HCT116 (cell line): ENCODE data around the gene CMPK2. TPM values are rescaled to one million over a fixed set of nuclear protein-coding genes. Genes with fewer than 3 reads are reported as not detected.

ENCODE experiments used
- ATAC-seq: fragments of 200-7000 bp; cut with Tn5 transposase; 2 replicates; pipeline ENCODE4 v1.9.1; 2020; ENCODE audit warnings: mild to moderate bottlenecking, moderate library complexity
- BruUV-seq: library from RNA; stranded (reverse); fragments of 400-500 nt; replicated peaks from 2 replicates; lab custom pipeline; 2021; lab: Mats Ljungman, UMichigan
- CTCF ChIA-PET: fragments of 300-600 bp; sonication (Branson Sonifier 250); formaldehyde crosslinking; loops from one replicate; lab custom pipeline; 2021; ENCODE audit warnings: antibody characterized with exemption; lab: Charles Lee
- POLR2A ChIA-PET: fragments of 300-600, 350-600 bp; sonication (Branson Sonifier 250); formaldehyde crosslinking; loops from one replicate; lab custom pipeline; 2021; ENCODE audit warnings: antibody characterized with exemption; lab: Charles Lee
- RAD21 ChIA-PET, 2 experiments: fragments of 300-600 bp; sonication (Branson Sonifier 250); formaldehyde crosslinking; loops; one replicate each; lab custom pipeline; 2023; ENCODE audit warnings: low total read pairs in 2 of 2; ENCODE audit not compliant: uncharacterized antibody in 2 of 2, unreplicated experiment in 2 of 2, low non-redundant PET in 1 of 2; lab: Charles Lee
- DNase-seq: peaks from one replicate; pipeline ENCODE4 v3.0.0-alpha.2; 2010; ENCODE audit warnings: low read depth, low spot score
- H2AFZ ChIP-seq: fragments of 200-600 bp; shearing (Covaris generic), sonication (generic); 2 replicates; pipeline ENCODE4 v1.6.1; 2017; ENCODE audit warnings: low read depth, mixed run types, mixed read lengths, antibody characterized with exemption, low read length; ENCODE audit not compliant: poor library complexity, severe bottlenecking
- H3K27ac ChIP-seq: 2 replicates; pipeline ENCODE4 v1.5.1; 2012; ENCODE audit warnings: low read depth, low read length
- H3K27me3 ChIP-seq: fragments of 200-600 bp; sonication (generic); 2 replicates; pipeline ENCODE4 v1.6.1; 2016; ENCODE audit warnings: mixed run types, low read length, mixed read lengths; ENCODE audit not compliant: insufficient read depth
- H3K36me3 ChIP-seq, 2 experiments: fragments of 200-500 bp in 1 of 2; fragments of 200-600 bp in 1 of 2; sonication (Bioruptor generic) in 1 of 2; sonication (generic) in 1 of 2; 2 replicates each; pipeline versions ENCODE4 v1.5.1 to v1.6.1; 2014 to 2016; ENCODE audit warnings: low read length in 2 of 2, inconsistent platforms in 1 of 2, mixed read lengths in 1 of 2, mixed run types in 1 of 2; ENCODE audit not compliant: insufficient read depth in 2 of 2, control insufficient read depth in 1 of 2
- H3K4me1 ChIP-seq, 2 experiments: fragments of 200-600 bp in 1 of 2; sonication (generic) in 1 of 2; 2 replicates each; pipeline versions ENCODE4 v1.5.1 to v1.6.1; 2012 to 2017; ENCODE audit warnings: low read length in 2 of 2, inconsistent platforms in 1 of 2, mild to moderate bottlenecking in 1 of 2, mixed read lengths in 1 of 2, mixed run types in 1 of 2, moderate library complexity in 1 of 2; ENCODE audit not compliant: insufficient read depth in 2 of 2, control insufficient read depth in 1 of 2
- H3K4me2 ChIP-seq: fragments of 200-600 bp; sonication (generic); 2 replicates; pipeline ENCODE4 v1.6.1; 2017; ENCODE audit warnings: mixed run types, low read length, mixed read lengths
- H3K4me3 ChIP-seq, 2 experiments: fragments of 200-600 bp in 1 of 2; sonication (generic) in 1 of 2; replicated peaks in 1 of 2; 2 replicates each; pipeline ENCODE4 v1.5.1; 2011 to 2016; ENCODE audit warnings: low read length in 2 of 2, control low read depth in 1 of 2, low read depth in 1 of 2, mild to moderate bottlenecking in 1 of 2, mixed read lengths in 1 of 2, mixed run types in 1 of 2
- H3K79me2 ChIP-seq: fragments of 200-600 bp; sonication (generic); 2 replicates; pipeline ENCODE4 v1.6.1; 2017; ENCODE audit warnings: mild to moderate bottlenecking, mixed run types, low read length, moderate library complexity, mixed read lengths; ENCODE audit not compliant: insufficient read depth
- H3K9ac ChIP-seq: fragments of 200-600 bp; sonication (generic); 2 replicates; pipeline ENCODE4 v1.6.1; 2016; ENCODE audit warnings: low read length, mixed read lengths
- H3K9me2 ChIP-seq: fragments of 200-600 bp; sonication (generic), shearing (Covaris generic); 2 replicates; pipeline ENCODE4 v1.6.1; 2017; ENCODE audit warnings: mixed run types, mild to moderate bottlenecking, moderate library complexity; ENCODE audit not compliant: insufficient read depth
- H3K9me3 ChIP-seq, 2 experiments: fragments of 200-500 bp in 1 of 2; fragments of 200-600 bp in 1 of 2; sonication (Bioruptor generic) in 1 of 2; sonication (generic) in 1 of 2; 2 replicates each; pipeline ENCODE4 v1.6.1; 2014 to 2017; ENCODE audit warnings: low read length in 2 of 2, mixed read lengths in 2 of 2, inconsistent platforms in 1 of 2, low read depth in 1 of 2, mild to moderate bottlenecking in 1 of 2, mixed run types in 1 of 2, moderate library complexity in 1 of 2; ENCODE audit not compliant: control insufficient read depth in 1 of 2, insufficient read depth in 1 of 2
- H4K20me1 ChIP-seq: fragments of 200-600 bp; sonication (generic), shearing (Covaris generic); 2 replicates; pipeline ENCODE4 v1.6.1; 2017; ENCODE audit warnings: mixed run types, mild to moderate bottlenecking, moderate library complexity; ENCODE audit not compliant: insufficient read depth
- CEBPB ChIP-seq: IDR thresholded peaks from 2 replicates; pipeline ENCODE4 v1.6.1; 2012; ENCODE audit warnings: low read depth
- EGR1 ChIP-seq: IDR thresholded peaks from 2 replicates; pipeline ENCODE4 v1.6.1; 2012; ENCODE audit warnings: low read depth
- EZH2phosphoT487 ChIP-seq: fragments of 200-600 bp; IDR thresholded peaks from 2 replicates; pipeline ENCODE4 v1.6.1; 2018; ENCODE audit warnings: antibody characterized with exemption, borderline replicate concordance
- FOSL1 ChIP-seq: IDR thresholded peaks from 2 replicates; pipeline ENCODE4 v1.6.1; 2012; ENCODE audit warnings: low read depth
- JUND ChIP-seq: IDR thresholded peaks from 2 replicates; pipeline ENCODE4 v1.6.1; 2012
- POLR2A ChIP-seq: IDR thresholded peaks from 2 replicates; pipeline ENCODE4 v1.7.0; 2011; ENCODE audit warnings: borderline replicate concordance; ENCODE audit not compliant: insufficient read depth, insufficient read length; ENCODE audit errors: extremely low read depth
- POLR2AphosphoS5 ChIP-seq: IDR thresholded peaks from 2 replicates; pipeline ENCODE4 v1.6.1; 2011; ENCODE audit warnings: mild to moderate bottlenecking, low read depth, low read length, moderate library complexity
- RAD21 ChIP-seq: IDR thresholded peaks from 2 replicates; pipeline ENCODE4 v1.6.1; 2012; ENCODE audit warnings: low read depth, mild to moderate bottlenecking
- SIN3A ChIP-seq: IDR thresholded peaks from 2 replicates; pipeline ENCODE4 v1.6.1; 2012; ENCODE audit warnings: low read depth
- SRF ChIP-seq: IDR thresholded peaks from 2 replicates; pipeline ENCODE4 v1.6.1; 2012; ENCODE audit warnings: low read depth
- TCF7L2 ChIP-seq: IDR thresholded peaks from 2 replicates; pipeline ENCODE4 v1.7.0; 2011; ENCODE audit warnings: borderline replicate concordance, inconsistent platforms; ENCODE audit not compliant: insufficient read depth, insufficient read length; ENCODE audit errors: extremely low read depth
- ZFX ChIP-seq: fragments of 450-650 bp; IDR thresholded peaks from 2 replicates; pipeline ENCODE4 v1.6.1; 2017
- ZNF274 ChIP-seq: fragments of 200-500 bp; sonication (Bioruptor generic); IDR thresholded peaks from 2 replicates; pipeline ENCODE4 v1.6.1; 2014; ENCODE audit warnings: mild to moderate bottlenecking, low read depth, low read length, inconsistent platforms
- intact Hi-C: fragments of 100-400 bp; cut with micrococcal nuclease; formaldehyde crosslinking; loops from 2 replicates; pipeline ENCODE4 v1.10.0; 2022
- total RNA-seq: library from RNA; stranded (reverse); gene quantifications from one replicate; pipeline ENCODE4 v1.2.1, GENCODE V29; 2021; ENCODE audit not compliant: unreplicated experiment
- TF ChIP-seq, protein P1 (sequence below): IDR thresholded peaks from 2 replicates; pipeline ENCODE4 v1.6.1; 2011; ENCODE audit warnings: mild to moderate bottlenecking, low read length, moderate library complexity; ENCODE audit not compliant: insufficient replicate concordance; ENCODE audit errors: extremely low read depth
- TF ChIP-seq, protein P2 (sequence below): IDR thresholded peaks from 2 replicates; pipeline ENCODE4 v1.6.1; 2012
- TF ChIP-seq, protein P3 (sequence below): IDR thresholded peaks from 2 replicates; pipeline ENCODE4 v1.6.1; 2012; ENCODE audit warnings: low read depth
- TF ChIP-seq, protein P4 (sequence below), 3 experiments: fragments of 200-600 bp in 1 of 3; sonication (generic) in 1 of 3; IDR thresholded peaks in 2 of 3; conservative IDR thresholded peaks in 1 of 3; 2 replicates each; pipeline ENCODE4 v1.5.1; 2012 to 2017; ENCODE audit warnings: low read depth in 2 of 3, low read length in 2 of 3, antibody characterized with exemption in 1 of 3, borderline replicate concordance in 1 of 3, control low read depth in 1 of 3, mild to moderate bottlenecking in 1 of 3, mixed read lengths in 1 of 3, mixed run types in 1 of 3, moderate library complexity in 1 of 3; ENCODE audit not compliant: insufficient read depth in 1 of 3
- TF ChIP-seq, protein P5 (sequence below): IDR thresholded peaks from 2 replicates; pipeline ENCODE4 v1.6.1; 2012

The CMPK2 gene
- total RNA-seq, 1 experiment from 2014 or later = 1.5 TPM

DNA sequence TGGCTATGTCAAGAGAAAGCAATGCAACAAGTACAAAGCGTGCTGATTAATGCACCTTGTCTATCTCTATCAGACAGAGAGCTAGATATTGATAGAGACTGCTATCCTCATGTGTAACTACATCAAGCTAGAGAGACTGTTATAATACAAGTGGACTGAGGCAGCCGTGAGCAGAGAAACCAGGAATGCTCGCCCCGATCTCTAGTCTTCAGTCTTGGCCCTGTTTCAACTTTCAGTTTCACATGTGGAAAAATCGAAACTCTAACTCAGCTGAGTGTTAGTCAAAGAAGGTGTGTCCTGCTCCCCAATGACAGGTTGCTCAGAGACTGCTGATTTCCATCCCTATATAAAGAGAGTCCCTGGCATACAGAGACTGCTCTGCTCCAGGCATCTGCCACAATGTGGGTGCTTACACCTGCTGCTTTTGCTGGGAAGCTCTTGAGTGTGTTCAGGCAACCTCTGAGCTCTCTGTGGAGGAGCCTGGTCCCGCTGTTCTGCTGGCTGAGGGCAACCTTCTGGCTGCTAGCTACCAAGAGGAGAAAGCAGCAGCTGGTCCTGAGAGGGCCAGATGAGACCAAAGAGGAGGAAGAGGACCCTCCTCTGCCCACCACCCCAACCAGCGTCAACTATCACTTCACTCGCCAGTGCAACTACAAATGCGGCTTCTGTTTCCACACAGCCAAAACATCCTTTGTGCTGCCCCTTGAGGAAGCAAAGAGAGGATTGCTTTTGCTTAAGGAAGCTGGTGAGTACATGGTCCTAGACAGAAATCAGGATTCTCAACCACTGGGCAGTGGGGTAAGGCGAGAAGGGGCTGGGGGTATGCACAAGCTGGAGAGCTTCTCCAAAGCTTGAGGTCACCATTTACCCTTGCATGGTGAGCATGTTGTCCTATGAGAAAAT is 11.9 kb upstream of the CMPK2 start, which contains the start of gene RSAD2:
Gene RSAD2, plus strand, starts transcription at position 376 of the 903 bp plus-strand sequence. Its CDS starts 24 bp downstream, at position 400.
- Histone ChIP-seq H3K27me3 (peaks cover 19% of the 10 kb centered on the region; the same call in 1 of the 2 replicates), H3K36me3 (no peaks in the 10 kb centered on the region), H2AFZ (no peak within 1 kb of the TSS), H3K9me3 (no peaks in the 10 kb centered on the region), H4K20me1 (no peaks in the 10 kb centered on the region), H3K9ac (no peak within 1 kb of the TSS), H3K27ac (no peak within 1 kb of the TSS), H3K4me2 (peak within 1 kb of the TSS; percentile 62), H3K4me3 (peak within 1 kb of the TSS in 1 of 2 experiments; percentile 37; a peak in 3 of 4 replicates), H3K9me2 (no peaks in the 10 kb centered on the region), H3K4me1 (peaks cover 0 to 10% of the 10 kb centered on the region in 2 experiments; a peak in 1 of 4 replicates), H3K79me2 (no peaks in the 10 kb centered on the region)
- BruUV-seq = no TSS peak
- TF ChIP-seq, protein P1, sequence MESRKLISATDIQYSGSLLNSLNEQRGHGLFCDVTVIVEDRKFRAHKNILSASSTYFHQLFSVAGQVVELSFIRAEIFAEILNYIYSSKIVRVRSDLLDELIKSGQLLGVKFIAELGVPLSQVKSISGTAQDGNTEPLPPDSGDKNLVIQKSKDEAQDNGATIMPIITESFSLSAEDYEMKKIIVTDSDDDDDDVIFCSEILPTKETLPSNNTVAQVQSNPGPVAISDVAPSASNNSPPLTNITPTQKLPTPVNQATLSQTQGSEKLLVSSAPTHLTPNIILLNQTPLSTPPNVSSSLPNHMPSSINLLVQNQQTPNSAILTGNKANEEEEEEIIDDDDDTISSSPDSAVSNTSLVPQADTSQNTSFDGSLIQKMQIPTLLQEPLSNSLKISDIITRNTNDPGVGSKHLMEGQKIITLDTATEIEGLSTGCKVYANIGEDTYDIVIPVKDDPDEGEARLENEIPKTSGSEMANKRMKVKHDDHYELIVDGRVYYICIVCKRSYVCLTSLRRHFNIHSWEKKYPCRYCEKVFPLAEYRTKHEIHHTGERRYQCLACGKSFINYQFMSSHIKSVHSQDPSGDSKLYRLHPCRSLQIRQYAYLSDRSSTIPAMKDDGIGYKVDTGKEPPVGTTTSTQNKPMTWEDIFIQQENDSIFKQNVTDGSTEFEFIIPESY = no peak
- no peak for TF ChIP-seq EGR1
- no peak for TF ChIP-seq POLR2AphosphoS5
- no peak for TF ChIP-seq ZNF274
- TF ChIP-seq JUND = no peak
- TF ChIP-seq, protein P2, sequence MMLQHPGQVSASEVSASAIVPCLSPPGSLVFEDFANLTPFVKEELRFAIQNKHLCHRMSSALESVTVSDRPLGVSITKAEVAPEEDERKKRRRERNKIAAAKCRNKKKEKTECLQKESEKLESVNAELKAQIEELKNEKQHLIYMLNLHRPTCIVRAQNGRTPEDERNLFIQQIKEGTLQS = no peak
- TF ChIP-seq SIN3A = no peak
- TF ChIP-seq, protein P3, sequence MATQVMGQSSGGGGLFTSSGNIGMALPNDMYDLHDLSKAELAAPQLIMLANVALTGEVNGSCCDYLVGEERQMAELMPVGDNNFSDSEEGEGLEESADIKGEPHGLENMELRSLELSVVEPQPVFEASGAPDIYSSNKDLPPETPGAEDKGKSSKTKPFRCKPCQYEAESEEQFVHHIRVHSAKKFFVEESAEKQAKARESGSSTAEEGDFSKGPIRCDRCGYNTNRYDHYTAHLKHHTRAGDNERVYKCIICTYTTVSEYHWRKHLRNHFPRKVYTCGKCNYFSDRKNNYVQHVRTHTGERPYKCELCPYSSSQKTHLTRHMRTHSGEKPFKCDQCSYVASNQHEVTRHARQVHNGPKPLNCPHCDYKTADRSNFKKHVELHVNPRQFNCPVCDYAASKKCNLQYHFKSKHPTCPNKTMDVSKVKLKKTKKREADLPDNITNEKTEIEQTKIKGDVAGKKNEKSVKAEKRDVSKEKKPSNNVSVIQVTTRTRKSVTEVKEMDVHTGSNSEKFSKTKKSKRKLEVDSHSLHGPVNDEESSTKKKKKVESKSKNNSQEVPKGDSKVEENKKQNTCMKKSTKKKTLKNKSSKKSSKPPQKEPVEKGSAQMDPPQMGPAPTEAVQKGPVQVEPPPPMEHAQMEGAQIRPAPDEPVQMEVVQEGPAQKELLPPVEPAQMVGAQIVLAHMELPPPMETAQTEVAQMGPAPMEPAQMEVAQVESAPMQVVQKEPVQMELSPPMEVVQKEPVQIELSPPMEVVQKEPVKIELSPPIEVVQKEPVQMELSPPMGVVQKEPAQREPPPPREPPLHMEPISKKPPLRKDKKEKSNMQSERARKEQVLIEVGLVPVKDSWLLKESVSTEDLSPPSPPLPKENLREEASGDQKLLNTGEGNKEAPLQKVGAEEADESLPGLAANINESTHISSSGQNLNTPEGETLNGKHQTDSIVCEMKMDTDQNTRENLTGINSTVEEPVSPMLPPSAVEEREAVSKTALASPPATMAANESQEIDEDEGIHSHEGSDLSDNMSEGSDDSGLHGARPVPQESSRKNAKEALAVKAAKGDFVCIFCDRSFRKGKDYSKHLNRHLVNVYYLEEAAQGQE = no peak
- TF ChIP-seq TCF7L2 = no peak
- TF ChIP-seq, protein P4, sequence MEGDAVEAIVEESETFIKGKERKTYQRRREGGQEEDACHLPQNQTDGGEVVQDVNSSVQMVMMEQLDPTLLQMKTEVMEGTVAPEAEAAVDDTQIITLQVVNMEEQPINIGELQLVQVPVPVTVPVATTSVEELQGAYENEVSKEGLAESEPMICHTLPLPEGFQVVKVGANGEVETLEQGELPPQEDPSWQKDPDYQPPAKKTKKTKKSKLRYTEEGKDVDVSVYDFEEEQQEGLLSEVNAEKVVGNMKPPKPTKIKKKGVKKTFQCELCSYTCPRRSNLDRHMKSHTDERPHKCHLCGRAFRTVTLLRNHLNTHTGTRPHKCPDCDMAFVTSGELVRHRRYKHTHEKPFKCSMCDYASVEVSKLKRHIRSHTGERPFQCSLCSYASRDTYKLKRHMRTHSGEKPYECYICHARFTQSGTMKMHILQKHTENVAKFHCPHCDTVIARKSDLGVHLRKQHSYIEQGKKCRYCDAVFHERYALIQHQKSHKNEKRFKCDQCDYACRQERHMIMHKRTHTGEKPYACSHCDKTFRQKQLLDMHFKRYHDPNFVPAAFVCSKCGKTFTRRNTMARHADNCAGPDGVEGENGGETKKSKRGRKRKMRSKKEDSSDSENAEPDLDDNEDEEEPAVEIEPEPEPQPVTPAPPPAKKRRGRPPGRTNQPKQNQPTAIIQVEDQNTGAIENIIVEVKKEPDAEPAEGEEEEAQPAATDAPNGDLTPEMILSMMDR (IDR thresholded peaks at IDR 0.05 in 2 of 3, conservative IDR thresholded peaks at IDR 0.05 in 1 of 3; ENCODE audit: borderline replicate concordance in 1 of 3, insufficient read depth in 1 of 3, low read depth in 2 of 3, low read length in 2 of 3) = no peak
- TF ChIP-seq CEBPB = no peak
- TF ChIP-seq RAD21 = no peak
- TF ChIP-seq, protein P5, sequence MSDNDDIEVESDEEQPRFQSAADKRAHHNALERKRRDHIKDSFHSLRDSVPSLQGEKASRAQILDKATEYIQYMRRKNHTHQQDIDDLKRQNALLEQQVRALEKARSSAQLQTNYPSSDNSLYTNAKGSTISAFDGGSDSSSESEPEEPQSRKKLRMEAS = no peak
- TF ChIP-seq FOSL1 = no peak
- no peak for TF ChIP-seq ZFX
- TF ChIP-seq EZH2phosphoT487 = no peak
- TF ChIP-seq POLR2A = no peak
- TF ChIP-seq SRF = no peak
- ChIA-PET POLR2A (no interaction called here), CTCF (interaction anchor here (1.4 to 1.9 kb wide), 2 partner anchors 12 to 19 kb away, joined by 4 to 5 read pairs; partner anchors contain the start of gene CMPK2), RAD21 (no interaction called here)
- DNase-seq (no peak), ATAC-seq (peak; percentile 42; the same call in 1 of the 2 replicates)
- intact Hi-C loops = no loop called here
